DMS 273 (cell line): ENCODE results near the gene ACSF2.
A peak's percentile ranks its signal among the peaks of the same experiment; 100 is the strongest.

Experiments
- DNase-seq: peaks from one replicate; lab custom pipeline; 2025; ENCODE audit not compliant: unreplicated experiment; lab: John Stamatoyannopoulos, UW

ACSF2 gene

GRCh38 chr17:50521514-50521913, 95.5 kb downstream of the ACSF2 start:
- DNase-seq = no peak

GRCh38 chr17:50522766-50523165, 96.7 kb downstream of the ACSF2 start:
- DNase-seq = no peak

- DNase-seq = peak; percentile 46
These were observed 97.2 kb downstream of the ACSF2 start for GRCh38 chr17:50523208-50523607.
